ENCODE data around the gene KCNQ2. TPM values are rescaled to one million over a fixed set of nuclear protein-coding genes. Genes with fewer than 3 reads are reported as not detected.

KCNQ2 gene
- total and polyA plus RNA-seq, 10 of the 15 experiments (the other 5 are each of a cell fraction or from before 2014, with no cell fraction given): 0.06 to 0.49 (median 0.26) TPM; not detected in 7

DNA sequence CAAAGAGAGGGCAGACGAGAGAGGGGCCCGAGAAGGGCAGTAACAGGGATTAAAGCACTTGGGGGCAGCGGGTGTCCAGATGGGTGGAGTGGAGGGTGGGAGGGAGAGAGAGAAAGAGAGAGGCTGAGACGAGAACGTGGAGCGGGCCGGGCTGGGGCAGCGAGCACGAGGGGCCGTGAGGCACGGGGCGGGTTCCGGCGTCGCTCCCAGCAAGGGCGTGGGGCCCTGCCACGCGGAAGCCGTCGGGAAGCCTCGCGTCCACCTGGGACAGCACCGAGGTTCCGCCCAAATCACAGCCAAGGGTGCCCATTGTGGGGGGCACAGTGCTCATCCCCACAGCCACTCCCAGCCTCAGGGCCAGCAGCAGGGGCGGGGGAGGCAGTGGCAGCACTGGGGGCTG lies 49.8 kb downstream of the KCNQ2 start:
- POLR2A ChIA-PET: no interaction called here
- Histone ChIP-seq H3K27ac (ENCODE audit: control insufficient read depth, insufficient read depth) (no peak overlapping the region), H3K4me2 (ENCODE audit: control insufficient read depth, insufficient read depth) (no peak overlapping the region), H3K79me2 (ENCODE audit: control insufficient read depth, insufficient read depth, low read length) (no peaks in the 10 kb centered on the region), H3K9ac (ENCODE audit: control insufficient read depth, insufficient read depth, low read length) (no peak overlapping the region), H4K20me1 (ENCODE audit: control insufficient read depth, insufficient read depth) (no peaks in the 10 kb centered on the region), H3K4me1 (ENCODE audit: control insufficient read depth, insufficient read depth, low read length) (no peaks in the 10 kb centered on the region), H3K36me3 (ENCODE audit: control insufficient read depth in 2 of 2, insufficient read depth in 2 of 2, low read length in 1 of 2) (no peaks in the 10 kb centered on the region), H2AFZ (ENCODE audit: control insufficient read depth, low read depth, low read length) (no peak overlapping the region), H3K27me3 (replicated peaks in 1 of 2; ENCODE audit: control insufficient read depth in 2 of 2, insufficient read depth in 2 of 2, low read length in 1 of 2) (no peaks in the 10 kb centered on the region; a peak in 1 of 4 replicates), H3K9me3 (replicated peaks; ENCODE audit: control insufficient read depth, insufficient read depth, low read length) (no peaks in the 10 kb centered on the region), H3K4me3 (no peak overlapping the region)
- intact Hi-C loops (cut with micrococcal nuclease; ENCODE audit: unreplicated experiment): no loop called here
- BruUV-seq (replicated peaks): no TSS peak
- SMC1A ChIA-PET (ENCODE audit: uncharacterized antibody, unreplicated experiment): no interaction called here
- FAIRE-seq (no peak), DNase-seq (ENCODE audit: low read depth, low spot score) (no peak), ATAC-seq (no peak)
- TF ChIP-seq, protein P1, sequence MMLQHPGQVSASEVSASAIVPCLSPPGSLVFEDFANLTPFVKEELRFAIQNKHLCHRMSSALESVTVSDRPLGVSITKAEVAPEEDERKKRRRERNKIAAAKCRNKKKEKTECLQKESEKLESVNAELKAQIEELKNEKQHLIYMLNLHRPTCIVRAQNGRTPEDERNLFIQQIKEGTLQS (IDR thresholded peaks at IDR 0.05; ENCODE audit: borderline replicate concordance, extremely low read depth, low read depth, low read length): no peak
- TF ChIP-seq TBL1XR1 (IDR thresholded peaks at IDR 0.05; ENCODE audit: low read depth, low read length): no peak
- RAD21 ChIA-PET (ENCODE audit: unreplicated experiment): no interaction called here
- in situ Hi-C loops (cut with MboI): no loop called here
- CTCF ChIA-PET: no interaction called here
- WGBS (ENCODE audit: insufficient coverage, insufficient replicate concordance, low lambda C conversion rate, missing lambda C conversion rate): 62% methylated on average over 10 of the region's 25 CpGs

DNA sequence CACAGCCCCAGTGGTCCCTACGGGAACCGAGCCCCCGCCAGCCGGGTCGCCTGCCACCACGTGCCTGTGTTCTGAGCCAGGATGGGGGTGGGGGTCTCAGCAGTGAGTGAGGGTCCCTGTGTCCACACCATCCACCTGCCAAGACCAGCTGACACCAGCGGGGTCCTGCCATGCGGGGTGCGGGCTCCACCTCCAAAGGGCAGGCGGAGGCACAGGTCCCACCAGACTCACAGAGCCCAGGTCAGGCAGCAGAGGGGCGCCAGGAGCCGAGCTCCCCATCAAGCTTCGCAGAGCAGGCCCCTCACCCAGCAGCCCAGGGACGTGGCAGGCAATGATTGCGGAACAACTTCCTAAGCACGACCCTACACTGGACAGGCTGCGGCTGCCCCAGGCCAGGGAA lies 50.5 kb downstream of the KCNQ2 start:
- RAD21 ChIA-PET (ENCODE audit: unreplicated experiment): no interaction called here
- Histone ChIP-seq H3K36me3 (ENCODE audit: control insufficient read depth in 2 of 2, insufficient read depth in 2 of 2, low read length in 1 of 2) (no peaks in the 10 kb centered on the region), H3K27ac (ENCODE audit: control insufficient read depth, insufficient read depth) (no peak overlapping the region), H3K9me3 (replicated peaks; ENCODE audit: control insufficient read depth, insufficient read depth, low read length) (no peaks in the 10 kb centered on the region), H3K79me2 (ENCODE audit: control insufficient read depth, insufficient read depth, low read length) (no peaks in the 10 kb centered on the region), H3K27me3 (replicated peaks in 1 of 2; ENCODE audit: control insufficient read depth in 2 of 2, insufficient read depth in 2 of 2, low read length in 1 of 2) (no peaks in the 10 kb centered on the region; a peak in 1 of 4 replicates), H3K4me2 (ENCODE audit: control insufficient read depth, insufficient read depth) (no peak overlapping the region), H3K4me3 (no peak overlapping the region), H2AFZ (ENCODE audit: control insufficient read depth, low read depth, low read length) (no peak overlapping the region), H3K4me1 (ENCODE audit: control insufficient read depth, insufficient read depth, low read length) (no peaks in the 10 kb centered on the region), H3K9ac (ENCODE audit: control insufficient read depth, insufficient read depth, low read length) (no peak overlapping the region), H4K20me1 (ENCODE audit: control insufficient read depth, insufficient read depth) (no peaks in the 10 kb centered on the region)
- no peak for ATAC-seq
- intact Hi-C loops (cut with micrococcal nuclease; ENCODE audit: unreplicated experiment): no loop called here
- WGBS (ENCODE audit: insufficient coverage, insufficient replicate concordance, low lambda C conversion rate, missing lambda C conversion rate): 55% methylated on average over 17 of the region's 17 CpGs
- CTCF ChIA-PET: no interaction called here
- no peak for DNase-seq (ENCODE audit: low read depth, low spot score)
- POLR2A ChIA-PET: no interaction called here
- no TSS peak for BruUV-seq (replicated peaks)
- FAIRE-seq: no peak
- in situ Hi-C loops (cut with MboI): no loop called here
- SMC1A ChIA-PET (ENCODE audit: uncharacterized antibody, unreplicated experiment): no interaction called here
- TF ChIP-seq ZSCAN29 (IDR thresholded peaks at IDR 0.05): no peak
- TF ChIP-seq, protein P2, sequence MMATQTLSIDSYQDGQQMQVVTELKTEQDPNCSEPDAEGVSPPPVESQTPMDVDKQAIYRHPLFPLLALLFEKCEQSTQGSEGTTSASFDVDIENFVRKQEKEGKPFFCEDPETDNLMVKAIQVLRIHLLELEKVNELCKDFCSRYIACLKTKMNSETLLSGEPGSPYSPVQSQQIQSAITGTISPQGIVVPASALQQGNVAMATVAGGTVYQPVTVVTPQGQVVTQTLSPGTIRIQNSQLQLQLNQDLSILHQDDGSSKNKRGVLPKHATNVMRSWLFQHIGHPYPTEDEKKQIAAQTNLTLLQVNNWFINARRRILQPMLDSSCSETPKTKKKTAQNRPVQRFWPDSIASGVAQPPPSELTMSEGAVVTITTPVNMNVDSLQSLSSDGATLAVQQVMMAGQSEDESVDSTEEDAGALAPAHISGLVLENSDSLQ (IDR thresholded peaks at IDR 0.05): no peak
- TF ChIP-seq SREBF1 (IDR thresholded peaks at IDR 0.05; ENCODE audit: low read length): no peak
- TF ChIP-seq ATF2 (IDR thresholded peaks at IDR 0.05; ENCODE audit: low read length): no peak
- no peak for TF ChIP-seq IKZF2 (IDR thresholded peaks at IDR 0.05)
- TF ChIP-seq IRF3 (IDR thresholded peaks at IDR 0.05): no peak
- no peak for TF ChIP-seq RUNX3 (IDR thresholded peaks at IDR 0.05; ENCODE audit: low read length)
- no peak for TF ChIP-seq ZBTB11 (CRISPR knock-in tag; IDR thresholded peaks at IDR 0.05)
- no peak for TF ChIP-seq KDM1A (IDR thresholded peaks at IDR 0.05; ENCODE audit: borderline replicate concordance)
- no peak for TF ChIP-seq RFX5 (IDR thresholded peaks at IDR 0.05; ENCODE audit: low read depth, low read length)
